HepG2 (cell line): Measurements from ENCODE around the gene PXT1. TPM values are rescaled to one million over a fixed set of nuclear protein-coding genes. Genes with fewer than 3 reads are reported as not detected.

Source experiments
- AGO1 ChIP-seq: fragments of 200-400 bp; formaldehyde crosslinking; IDR thresholded peaks from 2 replicates; pipeline ENCODE4 v1.6.1; 2017; ENCODE audit warnings: mild to moderate bottlenecking, low read depth, low read length, moderate library complexity; ENCODE audit not compliant: poor library complexity, severe bottlenecking
- ATF7 ChIP-seq, 2 experiments: fragments of 450-650 bp in 1 of 2; sonication (generic) in 1 of 2; formaldehyde crosslinking in 1 of 2; IDR thresholded peaks; 2 replicates each; pipeline versions ENCODE4 v1.4.0 to v1.6.1; 2016 to 2020; ENCODE audit warnings: antibody characterized with exemption in 1 of 2, mild to moderate bottlenecking in 1 of 2, missing genetic modification reagents in 1 of 2
- BORCS8-MEF2B ChIP-seq: sonication (generic); formaldehyde crosslinking; IDR thresholded peaks from 2 replicates; pipeline ENCODE4 v1.8.0; 2022; ENCODE audit warnings: mild to moderate bottlenecking, missing genetic modification reagents
- HNF4G ChIP-seq, 2 experiments: sonication (generic) in 1 of 2; formaldehyde crosslinking in 1 of 2; IDR thresholded peaks; 2 replicates each; pipeline versions ENCODE4 v1.4.0 to v1.6.1; 2011 to 2020; ENCODE audit warnings: borderline replicate concordance in 2 of 2, low read depth in 2 of 2, mild to moderate bottlenecking in 2 of 2, low read length in 1 of 2, missing genetic modification reagents in 1 of 2, moderate library complexity in 1 of 2
- KLF6 ChIP-seq: IDR thresholded peaks from 2 replicates; pipeline ENCODE4 v1.8.0; 2016; ENCODE audit warnings: missing biosample characterization, missing genetic modification reagents
- NCOA5 ChIP-seq: sonication (generic); formaldehyde crosslinking; IDR thresholded peaks from 2 replicates; pipeline ENCODE4 v1.4.0; 2020; ENCODE audit warnings: missing genetic modification reagents
- NFKBIZ ChIP-seq: IDR thresholded peaks from 2 replicates; pipeline ENCODE4 v1.6.1; 2018; ENCODE audit warnings: missing genetic modification reagents, missing compliant biosample characterization
- NPAS2 ChIP-seq: sonication (generic); formaldehyde crosslinking; IDR thresholded peaks from 2 replicates; pipeline ENCODE4 v1.8.0; 2022; ENCODE audit warnings: mild to moderate bottlenecking, missing genetic modification reagents, borderline replicate concordance
- POLR2AphosphoS5 ChIP-seq: IDR thresholded peaks from 2 replicates; pipeline ENCODE4 v1.6.1; 2012; ENCODE audit warnings: low read depth, low read length
- RERE ChIP-seq: IDR thresholded peaks from 2 replicates; pipeline ENCODE4 v1.6.1; 2016; ENCODE audit warnings: low read depth, missing genetic modification reagents, missing compliant biosample characterization
- SRY ChIP-seq: sonication (generic); formaldehyde crosslinking; IDR thresholded peaks from 2 replicates; pipeline ENCODE4 v1.8.0; 2022; ENCODE audit warnings: mild to moderate bottlenecking, missing genetic modification reagents
- TEAD2 ChIP-seq: sonication (generic); formaldehyde crosslinking; IDR thresholded peaks from 2 replicates; pipeline ENCODE4 v1.9.0; 2021; ENCODE audit warnings: missing genetic modification reagents
- UBTF ChIP-seq: sonication (generic); formaldehyde crosslinking; IDR thresholded peaks from 2 replicates; pipeline ENCODE4 v1.4.0; 2020; ENCODE audit warnings: mild to moderate bottlenecking, missing genetic modification reagents
- ZNF124 ChIP-seq: sonication (generic); formaldehyde crosslinking; IDR thresholded peaks from 2 replicates; pipeline ENCODE4 v1.4.0; 2020; ENCODE audit warnings: missing genetic modification reagents
- ZNF570 ChIP-seq: sonication (generic); formaldehyde crosslinking; IDR thresholded peaks from 2 replicates; pipeline ENCODE4 v1.4.0; 2020; ENCODE audit warnings: mild to moderate bottlenecking, missing genetic modification reagents, borderline replicate concordance
- ZNF639 ChIP-seq: conservative IDR thresholded peaks from 2 replicates; pipeline ENCODE4 v1.6.1; 2018; ENCODE audit warnings: missing genetic modification reagents
- polyA plus RNA-seq, 8 experiments: library from polyadenylated mRNA; depleted of rRNA in 3 of 8; stranded (reverse) in 7 of 8; unstranded in 1 of 8; fragments of >200 nt; fragmentation: Illumina TruSeq in 4 of 8; extraction: Trizol in 4 of 8; gene quantifications; 2 replicates each; pipeline versions ENCODE4 v1.2.1 to v1.2.3, GENCODE V29; 2011 to 2016; ENCODE audit warnings: low read depth in 4 of 8, missing spikeins in 1 of 8, mixed read lengths in 1 of 8; ENCODE audit not compliant: insufficient read depth in 1 of 8
- total RNA-seq, 5 experiments: library from RNA; depleted of rRNA; stranded (reverse); fragments of >200 nt; fragmentation: Illumina TruSeq; extraction: Trizol; gene quantifications; 2 replicates each; pipeline ENCODE4 v1.2.3, GENCODE V29; 2016; ENCODE audit warnings: low read depth in 1 of 5

PXT1 gene
- total and polyA plus RNA-seq, 2 of the 13 experiments (the other 11 are each of a cell fraction or from before 2014, with no cell fraction given) = 0.04 TPM; not detected in 1

- TF ChIP-seq RERE (CRISPR knock-in tag) (no peak), ATF7 (IDR thresholded peaks at IDR 0.05) (no peak), ATF7 (CRISPR knock-in tag; IDR thresholded peaks at IDR 0.05) (no peak), SRY (CRISPR knock-in tag) (no peak), BORCS8-MEF2B (CRISPR knock-in tag) (no peak), UBTF (CRISPR knock-in tag) (no peak), NCOA5 (CRISPR knock-in tag) (no peak), POLR2AphosphoS5 (no peak), ZNF124 (CRISPR knock-in tag) (no peak), ZNF570 (no peak), TEAD2 (CRISPR knock-in tag) (no peak), NPAS2 (no peak), KLF6 (CRISPR knock-in tag) (no peak), AGO1 (no peak), HNF4G (IDR thresholded peaks at IDR 0.05; ENCODE audit: borderline replicate concordance, low read depth, low read length) (no peak), HNF4G (CRISPR knock-in tag; IDR thresholded peaks at IDR 0.05; ENCODE audit: borderline replicate concordance, low read depth) (no peak), ZNF639 (no peak), NFKBIZ (CRISPR knock-in tag) (no peak)
- TF ChIP-seq, all 625 proteins: peak for 0
Observed at GRCh38 chr6:36368421-36368820, 74.2 kb downstream of the PXT1 start (continued).
